DND-41 (cell line): ENCODE results near the gene CD36.

ENCODE experiments used
- EZH2 ChIP-seq: IDR thresholded peaks from 3 replicates; pipeline ENCODE4 v1.6.1; 2012; ENCODE audit warnings: borderline replicate concordance, low read depth, mild to moderate bottlenecking, moderate library complexity, low read length, inconsistent platforms; ENCODE audit not compliant: severe bottlenecking
- TF ChIP-seq, protein P1 (sequence below): IDR thresholded peaks from 2 replicates; pipeline ENCODE4 v1.5.1; 2012; ENCODE audit warnings: borderline replicate concordance, low read length, moderate library complexity, mild to moderate bottlenecking; ENCODE audit not compliant: poor library complexity, severe bottlenecking; ENCODE audit errors: extremely low read depth

DNA sequence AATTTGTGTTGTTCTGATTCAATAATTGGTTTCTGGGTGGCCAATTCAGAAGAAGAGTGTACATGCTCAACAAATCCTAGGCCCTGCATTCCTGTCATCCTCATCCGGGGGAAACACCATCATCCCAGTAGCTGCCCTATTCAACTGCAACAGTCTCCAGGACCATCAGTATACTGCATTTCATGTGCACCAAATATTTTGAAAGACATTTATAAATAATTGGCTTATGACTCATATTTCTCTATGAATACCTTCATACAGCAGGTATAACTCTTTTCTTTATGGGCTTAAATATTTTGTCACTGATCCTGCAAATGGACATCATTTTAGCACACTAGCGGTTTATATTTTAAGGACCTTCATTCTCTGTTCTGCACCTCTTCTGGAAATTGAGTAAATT lies 38.0 kb downstream of the CD36 start:
- TF ChIP-seq, protein P1, sequence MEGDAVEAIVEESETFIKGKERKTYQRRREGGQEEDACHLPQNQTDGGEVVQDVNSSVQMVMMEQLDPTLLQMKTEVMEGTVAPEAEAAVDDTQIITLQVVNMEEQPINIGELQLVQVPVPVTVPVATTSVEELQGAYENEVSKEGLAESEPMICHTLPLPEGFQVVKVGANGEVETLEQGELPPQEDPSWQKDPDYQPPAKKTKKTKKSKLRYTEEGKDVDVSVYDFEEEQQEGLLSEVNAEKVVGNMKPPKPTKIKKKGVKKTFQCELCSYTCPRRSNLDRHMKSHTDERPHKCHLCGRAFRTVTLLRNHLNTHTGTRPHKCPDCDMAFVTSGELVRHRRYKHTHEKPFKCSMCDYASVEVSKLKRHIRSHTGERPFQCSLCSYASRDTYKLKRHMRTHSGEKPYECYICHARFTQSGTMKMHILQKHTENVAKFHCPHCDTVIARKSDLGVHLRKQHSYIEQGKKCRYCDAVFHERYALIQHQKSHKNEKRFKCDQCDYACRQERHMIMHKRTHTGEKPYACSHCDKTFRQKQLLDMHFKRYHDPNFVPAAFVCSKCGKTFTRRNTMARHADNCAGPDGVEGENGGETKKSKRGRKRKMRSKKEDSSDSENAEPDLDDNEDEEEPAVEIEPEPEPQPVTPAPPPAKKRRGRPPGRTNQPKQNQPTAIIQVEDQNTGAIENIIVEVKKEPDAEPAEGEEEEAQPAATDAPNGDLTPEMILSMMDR: no peak
- TF ChIP-seq EZH2: no peak
